OCI-LY7 (cell line): Measurements from ENCODE around the gene SPECC1. TPM values are rescaled to one million over a fixed set of nuclear protein-coding genes. Genes with fewer than 3 reads are reported as not detected.
A peak's percentile ranks its signal among the peaks of the same experiment; 100 is the strongest.
"Not testable (repeated sequence)": the region's sequence is repeated elsewhere in the genome, so short reads cannot be mapped to it uniquely, and the experiment has no call there.

ENCODE experiments used
- BruUV-seq: library from RNA; stranded (reverse); fragments of 400-500 nt; replicated peaks from 2 replicates; lab custom pipeline; 2021; lab: Mats Ljungman, UMichigan
- CTCF ChIA-PET: fragments of 300-600 bp; sonication (Branson Sonifier 250); formaldehyde crosslinking; loops from one replicate; lab custom pipeline; 2022; ENCODE audit warnings: antibody characterized with exemption; ENCODE audit not compliant: unreplicated experiment; lab: Charles Lee
- POLR2A ChIA-PET: fragments of 300-600 bp; sonication (Branson Sonifier 250); formaldehyde crosslinking; loops from one replicate; lab custom pipeline; 2022; ENCODE audit warnings: antibody characterized with exemption; lab: Charles Lee
- DNase-seq: peaks from one replicate; pipeline ENCODE4 v3.0.0-alpha.2; 2015; ENCODE audit warnings: low spot score
- H2AFZ ChIP-seq: fragments of 200-600 bp; sonication (generic), shearing (Covaris generic); 2 replicates; pipeline ENCODE4 v1.6.1; 2014; ENCODE audit warnings: mild to moderate bottlenecking, antibody characterized with exemption, low read length, moderate library complexity
- H3K27ac ChIP-seq: fragments of 200-600 bp; sonication (generic); 2 replicates; pipeline ENCODE4 v1.5.1; 2014; ENCODE audit warnings: mixed run types, low read depth, mild to moderate bottlenecking, moderate library complexity, low read length, inconsistent platforms; ENCODE audit not compliant: poor library complexity, severe bottlenecking
- H3K36me3 ChIP-seq: fragments of 200-600 bp; sonication (generic); 2 replicates; pipeline ENCODE4 v1.6.1; 2014; ENCODE audit warnings: mild to moderate bottlenecking, antibody characterized with exemption, low read length, moderate library complexity, mixed read lengths; ENCODE audit not compliant: insufficient read depth
- H3K4me1 ChIP-seq: fragments of 200-600 bp; sonication (generic); 2 replicates; pipeline ENCODE4 v1.5.1; 2014; ENCODE audit warnings: mild to moderate bottlenecking, low read length; ENCODE audit not compliant: insufficient read depth, poor library complexity, severe bottlenecking
- H3K4me2 ChIP-seq: fragments of 200-600 bp; sonication (generic); 2 replicates; pipeline ENCODE4 v1.6.1; 2014; ENCODE audit warnings: mild to moderate bottlenecking, low read length
- H3K4me3 ChIP-seq: fragments of 200-600 bp; sonication (generic); 2 replicates; pipeline ENCODE4 v1.5.1; 2014; ENCODE audit warnings: mild to moderate bottlenecking, low read depth, low read length; ENCODE audit not compliant: poor library complexity, severe bottlenecking
- H3K79me2 ChIP-seq: fragments of 200-600 bp; sonication (generic); 2 replicates; pipeline ENCODE4 v1.6.1; 2016; ENCODE audit warnings: low read depth, mild to moderate bottlenecking, low read length, moderate library complexity, mixed read lengths; ENCODE audit not compliant: insufficient read depth
- H3K9me2 ChIP-seq: fragments of 200-600 bp; sonication (generic); 2 replicates; pipeline ENCODE4 v1.6.1; 2016; ENCODE audit warnings: mild to moderate bottlenecking, low read length, mixed read lengths; ENCODE audit not compliant: insufficient read depth
- H3K9me3 ChIP-seq: fragments of 200-600 bp; sonication (generic); 2 replicates; pipeline ENCODE4 v1.6.1; 2014; ENCODE audit warnings: mild to moderate bottlenecking, mixed run types, low read length, mixed read lengths
- H4K20me1 ChIP-seq: fragments of 200-600 bp; sonication (generic); 2 replicates; pipeline ENCODE4 v1.6.1; 2014; ENCODE audit warnings: mild to moderate bottlenecking, antibody characterized with exemption, low read length, moderate library complexity, mixed read lengths; ENCODE audit not compliant: insufficient read depth
- EZH2phosphoT487 ChIP-seq: fragments of 200-600 bp; sonication (generic); IDR thresholded peaks from 2 replicates; pipeline ENCODE4 v1.6.1; 2018; ENCODE audit warnings: low read depth, borderline replicate concordance, mild to moderate bottlenecking, mixed run types, antibody characterized with exemption, low read length, moderate library complexity, mixed read lengths
- intact Hi-C: fragments of 100-400 bp; cut with micrococcal nuclease; formaldehyde crosslinking; loops from one replicate; pipeline ENCODE4 v1.10.0; 2022; ENCODE audit not compliant: unreplicated experiment
- total RNA-seq, 2 experiments: library from RNA; depleted of rRNA in 1 of 2; stranded (reverse); fragments of >200 nt in 1 of 2; shearing (Covaris generic) in 1 of 2; gene quantifications; 2 replicates each; pipeline ENCODE4 v1.2.3, GENCODE V29; 2014 to 2022
- TF ChIP-seq, protein P1 (sequence below): fragments of 200-600 bp; sonication (generic); conservative IDR thresholded peaks from 2 replicates; pipeline ENCODE4 v1.5.1; 2014; ENCODE audit warnings: mild to moderate bottlenecking, antibody characterized with exemption, low read length, moderate library complexity, mixed read lengths

SPECC1 gene
- total RNA-seq, 2 experiments from 2014 or later, result 0.47 to 2.8 TPM

GRCh38 chr17:20157001-20157310 is 147.8 kb downstream of the SPECC1 start:
- H3K36me3 ChIP-seq, result no peaks in the 10 kb centered on the region
- H3K4me1 ChIP-seq, result peaks cover 9% of the 10 kb centered on the region
- CTCF ChIA-PET, result no interaction called here
- POLR2A ChIA-PET, result no interaction called here
- no peaks in the 10 kb centered on the region for H3K9me2 ChIP-seq
- no TSS peak for BruUV-seq
- H3K9me3 ChIP-seq, result no peaks in the 10 kb centered on the region
- peak overlapping the region; percentile 87 for H3K4me2 ChIP-seq
- TF ChIP-seq EZH2phosphoT487, result no peak
- TF ChIP-seq, protein P1, sequence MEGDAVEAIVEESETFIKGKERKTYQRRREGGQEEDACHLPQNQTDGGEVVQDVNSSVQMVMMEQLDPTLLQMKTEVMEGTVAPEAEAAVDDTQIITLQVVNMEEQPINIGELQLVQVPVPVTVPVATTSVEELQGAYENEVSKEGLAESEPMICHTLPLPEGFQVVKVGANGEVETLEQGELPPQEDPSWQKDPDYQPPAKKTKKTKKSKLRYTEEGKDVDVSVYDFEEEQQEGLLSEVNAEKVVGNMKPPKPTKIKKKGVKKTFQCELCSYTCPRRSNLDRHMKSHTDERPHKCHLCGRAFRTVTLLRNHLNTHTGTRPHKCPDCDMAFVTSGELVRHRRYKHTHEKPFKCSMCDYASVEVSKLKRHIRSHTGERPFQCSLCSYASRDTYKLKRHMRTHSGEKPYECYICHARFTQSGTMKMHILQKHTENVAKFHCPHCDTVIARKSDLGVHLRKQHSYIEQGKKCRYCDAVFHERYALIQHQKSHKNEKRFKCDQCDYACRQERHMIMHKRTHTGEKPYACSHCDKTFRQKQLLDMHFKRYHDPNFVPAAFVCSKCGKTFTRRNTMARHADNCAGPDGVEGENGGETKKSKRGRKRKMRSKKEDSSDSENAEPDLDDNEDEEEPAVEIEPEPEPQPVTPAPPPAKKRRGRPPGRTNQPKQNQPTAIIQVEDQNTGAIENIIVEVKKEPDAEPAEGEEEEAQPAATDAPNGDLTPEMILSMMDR, result no peak
- intact Hi-C loops, result no loop called here
- no peaks in the 10 kb centered on the region for H4K20me1 ChIP-seq
- H3K79me2 ChIP-seq, result no peaks in the 10 kb centered on the region
- DNase-seq, result no peak
- no peak overlapping the region for H3K27ac ChIP-seq
- no peak overlapping the region for H2AFZ ChIP-seq
- no peak overlapping the region for H3K4me3 ChIP-seq

- Histone ChIP-seq H3K27ac (no peak overlapping the region), H3K4me2 (no peak overlapping the region), H4K20me1 (no peaks in the 10 kb centered on the region), H3K9me3 (no peaks in the 10 kb centered on the region), H3K36me3 (no peaks in the 10 kb centered on the region), H2AFZ (no peak overlapping the region), H3K9me2 (no peaks in the 10 kb centered on the region), H3K4me1 (peaks cover 9% of the 10 kb centered on the region), H3K79me2 (no peaks in the 10 kb centered on the region), H3K4me3 (no peak overlapping the region)
- no peak for TF ChIP-seq EZH2phosphoT487
- TF ChIP-seq, protein P1, result no peak
- ChIA-PET POLR2A (interaction anchor here (0.7 kb wide), 1 partner anchor 500 kb away, joined by 3 read pairs; no protein-coding TSS in a partner anchor), CTCF (no interaction called here)
- DNase-seq, result no peak
- no TSS peak for BruUV-seq
- intact Hi-C loops, result no loop called here
These were observed 149.4 kb downstream of the SPECC1 start for GRCh38 chr17:20158580-20158979.

DNA sequence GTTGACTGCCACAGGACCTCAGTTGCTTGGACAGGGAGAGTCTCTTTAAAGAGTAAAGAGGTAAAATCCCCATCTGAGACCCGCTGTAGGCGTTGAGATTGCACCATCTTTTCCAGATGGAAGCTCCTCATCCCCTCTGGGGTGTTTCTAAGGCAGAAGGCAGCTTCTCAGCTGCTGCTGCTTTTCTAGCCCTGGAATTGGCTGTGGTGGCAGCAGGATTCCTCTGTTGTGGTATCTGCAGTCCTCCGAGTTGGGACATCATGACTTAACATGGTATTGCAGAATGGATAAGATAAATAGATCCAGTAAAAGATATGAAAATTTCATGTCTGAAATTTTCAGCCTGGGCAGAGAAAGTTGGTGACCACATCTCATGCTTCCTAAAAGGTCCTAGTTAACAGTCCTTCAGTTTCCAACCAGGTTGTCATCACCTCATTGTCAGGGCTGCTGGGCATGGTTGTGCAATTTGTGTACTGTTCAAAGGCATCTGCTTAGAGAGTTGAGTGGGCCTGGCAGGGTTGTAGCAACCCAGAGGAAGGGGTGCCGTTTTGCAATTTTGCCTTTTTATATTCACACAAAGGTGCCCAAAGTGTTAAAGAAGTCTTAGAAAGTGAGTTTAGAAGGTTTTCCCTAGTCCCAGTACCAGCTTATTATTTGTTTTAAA is 150.4 kb downstream of the SPECC1 start:
- no TSS peak for BruUV-seq
- intact Hi-C loops, result no loop called here
- Histone ChIP-seq H4K20me1 (no peaks in the 10 kb centered on the region), H3K36me3 (no peaks in the 10 kb centered on the region), H3K9me3 (no peaks in the 10 kb centered on the region), H3K4me3 (no peak overlapping the region), H2AFZ (no peak overlapping the region), H3K27ac (no peak overlapping the region), H3K79me2 (no peaks in the 10 kb centered on the region), H3K4me2 (no peak overlapping the region), H3K9me2 (no peaks in the 10 kb centered on the region), H3K4me1 (peaks cover 9% of the 10 kb centered on the region)
- POLR2A ChIA-PET, result interaction anchor here (0.7 kb wide), 1 partner anchor 501 kb away, joined by 3 read pairs; no protein-coding TSS in a partner anchor
- TF ChIP-seq, protein P1, result no peak
- no peak for TF ChIP-seq EZH2phosphoT487
- CTCF ChIA-PET, result no interaction called here
- no peak for DNase-seq

DNA sequence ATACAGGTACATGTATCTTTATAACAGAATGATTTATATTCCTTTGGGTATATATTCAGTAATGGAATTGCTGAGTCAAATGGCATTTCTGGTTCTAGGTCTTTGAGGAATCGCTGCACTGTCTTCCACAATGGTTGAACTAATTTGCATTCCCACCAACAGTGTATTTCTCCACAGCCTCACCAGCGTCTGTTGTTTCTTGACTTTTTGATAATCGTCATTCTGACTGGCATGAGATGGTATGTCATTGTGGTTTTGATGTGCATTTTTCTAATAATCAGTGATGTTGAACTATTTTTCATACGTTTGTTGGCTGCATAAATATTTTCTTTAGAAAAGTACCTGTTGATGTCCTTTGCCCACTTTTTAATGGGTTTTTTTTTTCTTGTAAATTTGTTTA is 156.4 kb downstream of the SPECC1 start:
- BruUV-seq, H3K9me2 ChIP-seq, H3K9me3 ChIP-seq, POLR2A ChIA-PET, H4K20me1 ChIP-seq, H3K36me3 ChIP-seq, H3K4me1 ChIP-seq, H3K4me2 ChIP-seq, H3K79me2 ChIP-seq, CTCF ChIA-PET, H3K4me3 ChIP-seq, H2AFZ ChIP-seq, H3K27ac ChIP-seq, DNase-seq, intact Hi-C loops: not testable (repeated sequence)
